Lower leg skin (tissue), 4 donors: Measurements from ENCODE around the gene PTPRN2. TPM values are rescaled to one million over a fixed set of nuclear protein-coding genes. Genes with fewer than 3 reads are reported as not detected.

Source experiments
- DNase-seq, 2 donors: peaks; one replicate each; pipeline ENCODE4 v3.0.0-alpha.2; 2019; ENCODE audit warnings: low spot score in 2 of 2
- H3K4me3 ChIP-seq: fragments of 200-600 bp; sonication (generic); 2 replicates; pipeline ENCODE4 v1.5.1; 2017; ENCODE audit warnings: mild to moderate bottlenecking, low read depth; ENCODE audit not compliant: poor library complexity, severe bottlenecking
- CTCF ChIP-seq, 3 donors: fragments of 450-650 bp; IDR thresholded peaks; one replicate each; pipeline ENCODE4 v1.5.1; 2016; ENCODE audit warnings: antibody characterized with exemption in 3 of 3, mild to moderate bottlenecking in 3 of 3, moderate library complexity in 2 of 3
- POLR2A ChIP-seq, 2 donors: fragments of 450-650 bp; IDR thresholded peaks; one replicate each; pipeline ENCODE4 v1.6.1; 2016 to 2017; ENCODE audit warnings: antibody characterized with exemption in 2 of 2, mild to moderate bottlenecking in 1 of 2, moderate library complexity in 1 of 2
- WGBS, 2 donors: methylation state at CpG; one replicate each; pipeline ENCODE4 v1.1.5; 2018; 5-methylcytosine and 5-hydroxymethylcytosine counted together
- intact Hi-C: fragments of 100-400 bp; cut with DNase I; formaldehyde crosslinking; loops from one replicate; pipeline ENCODE4 v1.15.0; 2023; ENCODE audit warnings: low total_unique reads
- total RNA-seq, 4 donors: library from RNA; depleted of rRNA; stranded (reverse); fragments of >200 nt; gene quantifications; one replicate each; pipeline ENCODE4 v1.1.0, GENCODE V29; 2016

PTPRN2 gene
- total RNA-seq, 4 donors from 2014 or later: 0.11 to 1.6 (median 0.92) TPM

GRCh38 chr7:158057446-158057845 is 530.2 kb downstream of the PTPRN2 start:
- WGBS, 2 donors: 92 to 95% methylated on average over 8 of the region's 8 CpGs
- H3K4me3 ChIP-seq: no peak overlapping the region
- no peak for TF ChIP-seq POLR2A (IDR thresholded peaks at IDR 0.05)
- no peak for TF ChIP-seq CTCF (IDR thresholded peaks at IDR 0.05)
- DNase-seq: peak in 1 of 2 donors; percentile 68
- intact Hi-C loops: no loop called here

DNA sequence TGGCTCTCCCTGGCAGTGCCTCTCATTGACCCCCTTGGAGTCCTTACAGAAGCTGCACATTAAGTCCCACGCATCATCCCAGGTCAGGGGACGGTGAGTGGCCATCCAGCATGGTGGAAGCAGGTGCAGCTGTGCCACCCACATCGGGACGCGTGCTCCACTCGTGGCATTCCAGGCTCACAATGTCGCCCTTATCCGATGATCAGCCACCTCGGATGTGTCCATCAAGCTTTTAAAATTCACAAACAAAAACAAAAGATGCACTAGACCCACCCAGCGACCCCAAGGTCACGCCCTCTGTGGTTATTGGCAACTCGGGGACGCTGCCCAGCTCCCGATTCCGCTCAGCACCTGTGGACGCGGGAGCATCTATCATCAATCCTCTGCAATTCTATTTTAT is 530.9 kb downstream of the PTPRN2 start:
- 88 to 93% methylated on average over 17 of the region's 17 CpGs for WGBS, 2 donors
- DNase-seq: peak in 1 of 2 donors; percentile 60
- no peak overlapping the region for H3K4me3 ChIP-seq
- TF ChIP-seq CTCF (IDR thresholded peaks at IDR 0.05) (no peak), POLR2A (IDR thresholded peaks at IDR 0.05) (no peak)
- intact Hi-C loops: no loop called here

GRCh38 chr7:158055726-158056510 is 531.7 kb downstream of the PTPRN2 start:
- no peak for TF ChIP-seq POLR2A (IDR thresholded peaks at IDR 0.05)
- TF ChIP-seq CTCF (IDR thresholded peaks at IDR 0.05): no peak
- WGBS, 2 donors: 84 to 86% methylated on average over 17 of the region's 17 CpGs
- peak in 1 of 2 donors; percentile 64 for DNase-seq
- no peak overlapping the region for H3K4me3 ChIP-seq
- intact Hi-C loops: no loop called here

DNA sequence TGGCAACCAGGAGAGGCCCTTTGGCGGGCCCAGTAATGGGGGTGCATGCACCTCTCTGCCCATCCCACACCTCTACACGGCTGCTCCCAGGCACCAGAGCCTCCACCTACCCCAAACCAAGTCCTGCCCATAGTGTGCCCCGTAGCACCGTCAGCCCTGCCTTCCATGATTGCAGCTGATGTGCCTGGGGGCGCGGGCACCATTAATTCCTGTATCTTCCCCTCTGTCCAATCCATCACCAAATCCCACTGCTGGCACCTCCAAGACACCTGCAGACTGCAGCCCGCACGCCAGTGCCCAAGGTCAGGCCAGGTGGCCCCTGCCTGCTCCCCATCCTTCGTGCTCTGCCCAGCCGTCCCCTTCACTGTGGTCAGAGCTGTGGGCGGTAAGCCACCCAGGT is 533.0 kb downstream of the PTPRN2 start:
- no peak for DNase-seq
- WGBS, 2 donors: 88 to 96% methylated on average over 11 of the region's 11 CpGs
- intact Hi-C loops: no loop called here
- TF ChIP-seq POLR2A (IDR thresholded peaks at IDR 0.05) (no peak), CTCF (IDR thresholded peaks at IDR 0.05) (no peak)
- no peak overlapping the region for H3K4me3 ChIP-seq

- no peak for TF ChIP-seq CTCF (IDR thresholded peaks at IDR 0.05)
- TF ChIP-seq POLR2A (IDR thresholded peaks at IDR 0.05): no peak
- WGBS, 2 donors: 88 to 92% methylated on average over 8 of the region's 8 CpGs
- intact Hi-C loops: no loop called here
- no peak overlapping the region for H3K4me3 ChIP-seq
- DNase-seq: peak in 1 of 2 donors; percentile 53
Observed at GRCh38 chr7:158054081-158054480, 533.5 kb downstream of the PTPRN2 start.
